SK-N-SH (cell line): ENCODE data around the gene SPECC1L.

ENCODE experiments used
- EP300 ChIP-seq, 2 experiments: IDR thresholded peaks; 2 replicates each; pipeline versions ENCODE4 v1.4.0 to v1.6.1; 2012; ENCODE audit warnings: borderline replicate concordance in 1 of 2, low read depth in 1 of 2, low read length in 1 of 2
- FOXM1 ChIP-seq: IDR thresholded peaks from 2 replicates; pipeline ENCODE4 v1.4.0; 2012; ENCODE audit warnings: low read depth, mild to moderate bottlenecking
- GABPA ChIP-seq: IDR thresholded peaks from 2 replicates; pipeline ENCODE4 v1.4.0; 2012; ENCODE audit warnings: low read depth, mild to moderate bottlenecking
- NRF1 ChIP-seq: IDR thresholded peaks from 2 replicates; pipeline ENCODE4 v1.6.1; 2012; ENCODE audit warnings: low read depth, mild to moderate bottlenecking, low read length
- POLR2AphosphoS5 ChIP-seq: IDR thresholded peaks from 2 replicates; pipeline ENCODE4 v1.6.1; 2012; ENCODE audit warnings: low read depth, low read length
- RAD21 ChIP-seq: IDR thresholded peaks from 2 replicates; pipeline ENCODE4 v1.6.1; 2012; ENCODE audit warnings: mild to moderate bottlenecking, low read length
- RCOR1 ChIP-seq: fragments of 150-350 bp; IDR thresholded peaks from 2 replicates; pipeline ENCODE4 v1.6.1; 2017; ENCODE audit warnings: antibody characterized with exemption, low read length
- RFX5 ChIP-seq: IDR thresholded peaks from 2 replicates; pipeline ENCODE4 v1.6.1; 2012; ENCODE audit warnings: mild to moderate bottlenecking, improper control_type of control experiment, low read length
- RXRA ChIP-seq: IDR thresholded peaks from 2 replicates; pipeline ENCODE4 v1.4.0; 2012; ENCODE audit warnings: low read depth, mild to moderate bottlenecking, borderline replicate concordance
- TAF1 ChIP-seq: IDR thresholded peaks from 2 replicates; pipeline ENCODE4 v1.6.1; 2012; ENCODE audit warnings: low read depth, mild to moderate bottlenecking, low read length, moderate library complexity, borderline replicate concordance
- TEAD4 ChIP-seq: IDR thresholded peaks from 2 replicates; pipeline ENCODE4 v1.4.0; 2012; ENCODE audit warnings: mild to moderate bottlenecking, borderline replicate concordance; ENCODE audit not compliant: insufficient read depth
- YY1 ChIP-seq: IDR thresholded peaks from 2 replicates; pipeline ENCODE4 v1.4.0; 2012; ENCODE audit warnings: low read depth, mild to moderate bottlenecking
- TF ChIP-seq, protein P1 (sequence below): fragments of 200-600 bp; sonication (generic); IDR thresholded peaks from 2 replicates; pipeline ENCODE4 v1.6.1; 2017; ENCODE audit warnings: antibody characterized with exemption, mild to moderate bottlenecking, moderate library complexity
- TF ChIP-seq, protein P2 (sequence below): IDR thresholded peaks from 2 replicates; pipeline ENCODE4 v1.6.1; 2012; ENCODE audit warnings: mild to moderate bottlenecking, low read depth, low read length, moderate library complexity

DNA sequence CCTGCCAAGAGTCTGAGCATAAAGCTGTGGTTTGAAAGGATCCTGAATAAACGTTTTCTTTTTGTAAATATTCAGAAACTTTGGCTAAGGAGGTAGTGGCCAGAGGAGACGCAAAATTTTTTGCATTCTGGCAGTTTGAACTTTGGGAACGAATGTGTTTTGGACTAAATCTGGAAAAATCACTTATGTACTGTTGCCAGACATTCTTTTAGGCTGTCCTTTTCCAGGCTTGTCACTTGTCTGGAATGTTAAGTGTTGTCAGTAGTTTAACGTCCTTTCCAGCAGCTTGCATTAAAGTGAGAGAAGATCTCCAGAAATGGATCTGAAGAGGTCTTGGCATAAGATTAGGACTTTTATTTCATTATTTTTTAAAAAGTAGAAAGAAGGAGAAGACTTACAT lies 18.5 kb downstream of the SPECC1L start:
- TF ChIP-seq, protein P1, sequence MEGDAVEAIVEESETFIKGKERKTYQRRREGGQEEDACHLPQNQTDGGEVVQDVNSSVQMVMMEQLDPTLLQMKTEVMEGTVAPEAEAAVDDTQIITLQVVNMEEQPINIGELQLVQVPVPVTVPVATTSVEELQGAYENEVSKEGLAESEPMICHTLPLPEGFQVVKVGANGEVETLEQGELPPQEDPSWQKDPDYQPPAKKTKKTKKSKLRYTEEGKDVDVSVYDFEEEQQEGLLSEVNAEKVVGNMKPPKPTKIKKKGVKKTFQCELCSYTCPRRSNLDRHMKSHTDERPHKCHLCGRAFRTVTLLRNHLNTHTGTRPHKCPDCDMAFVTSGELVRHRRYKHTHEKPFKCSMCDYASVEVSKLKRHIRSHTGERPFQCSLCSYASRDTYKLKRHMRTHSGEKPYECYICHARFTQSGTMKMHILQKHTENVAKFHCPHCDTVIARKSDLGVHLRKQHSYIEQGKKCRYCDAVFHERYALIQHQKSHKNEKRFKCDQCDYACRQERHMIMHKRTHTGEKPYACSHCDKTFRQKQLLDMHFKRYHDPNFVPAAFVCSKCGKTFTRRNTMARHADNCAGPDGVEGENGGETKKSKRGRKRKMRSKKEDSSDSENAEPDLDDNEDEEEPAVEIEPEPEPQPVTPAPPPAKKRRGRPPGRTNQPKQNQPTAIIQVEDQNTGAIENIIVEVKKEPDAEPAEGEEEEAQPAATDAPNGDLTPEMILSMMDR, result no peak
- TF ChIP-seq FOXM1 (peak; percentile 87), RFX5 (no peak), POLR2AphosphoS5 (peak; percentile 51; the same call in 1 of the 2 replicates), TEAD4 (peak; percentile 91; the same call in 1 of the 2 replicates), GABPA (no peak), RAD21 (no peak), YY1 (no peak), EP300 (IDR thresholded peaks at IDR 0.05; ENCODE audit: borderline replicate concordance in 1 of 2, low read depth in 1 of 2, low read length in 1 of 2) (peak; percentile 38 to 87; a peak in 3 of 4 replicates), TAF1 (peak; percentile 22; the same call in 1 of the 2 replicates), NRF1 (no peak), RXRA (peak; percentile 60; the same call in 1 of the 2 replicates), RCOR1 (no peak)
- TF ChIP-seq, protein P2, sequence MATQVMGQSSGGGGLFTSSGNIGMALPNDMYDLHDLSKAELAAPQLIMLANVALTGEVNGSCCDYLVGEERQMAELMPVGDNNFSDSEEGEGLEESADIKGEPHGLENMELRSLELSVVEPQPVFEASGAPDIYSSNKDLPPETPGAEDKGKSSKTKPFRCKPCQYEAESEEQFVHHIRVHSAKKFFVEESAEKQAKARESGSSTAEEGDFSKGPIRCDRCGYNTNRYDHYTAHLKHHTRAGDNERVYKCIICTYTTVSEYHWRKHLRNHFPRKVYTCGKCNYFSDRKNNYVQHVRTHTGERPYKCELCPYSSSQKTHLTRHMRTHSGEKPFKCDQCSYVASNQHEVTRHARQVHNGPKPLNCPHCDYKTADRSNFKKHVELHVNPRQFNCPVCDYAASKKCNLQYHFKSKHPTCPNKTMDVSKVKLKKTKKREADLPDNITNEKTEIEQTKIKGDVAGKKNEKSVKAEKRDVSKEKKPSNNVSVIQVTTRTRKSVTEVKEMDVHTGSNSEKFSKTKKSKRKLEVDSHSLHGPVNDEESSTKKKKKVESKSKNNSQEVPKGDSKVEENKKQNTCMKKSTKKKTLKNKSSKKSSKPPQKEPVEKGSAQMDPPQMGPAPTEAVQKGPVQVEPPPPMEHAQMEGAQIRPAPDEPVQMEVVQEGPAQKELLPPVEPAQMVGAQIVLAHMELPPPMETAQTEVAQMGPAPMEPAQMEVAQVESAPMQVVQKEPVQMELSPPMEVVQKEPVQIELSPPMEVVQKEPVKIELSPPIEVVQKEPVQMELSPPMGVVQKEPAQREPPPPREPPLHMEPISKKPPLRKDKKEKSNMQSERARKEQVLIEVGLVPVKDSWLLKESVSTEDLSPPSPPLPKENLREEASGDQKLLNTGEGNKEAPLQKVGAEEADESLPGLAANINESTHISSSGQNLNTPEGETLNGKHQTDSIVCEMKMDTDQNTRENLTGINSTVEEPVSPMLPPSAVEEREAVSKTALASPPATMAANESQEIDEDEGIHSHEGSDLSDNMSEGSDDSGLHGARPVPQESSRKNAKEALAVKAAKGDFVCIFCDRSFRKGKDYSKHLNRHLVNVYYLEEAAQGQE, result no peak
